ENCODE measurements around the gene P4HB. TPM values are rescaled to one million over a fixed set of nuclear protein-coding genes. Genes with fewer than 3 reads are reported as not detected.

Gene P4HB
- 673 to 727 TPM (median 692 TPM) in 5 replicates for total RNA-seq (2022; extraction: Qiagen RNA extraction)

DNA sequence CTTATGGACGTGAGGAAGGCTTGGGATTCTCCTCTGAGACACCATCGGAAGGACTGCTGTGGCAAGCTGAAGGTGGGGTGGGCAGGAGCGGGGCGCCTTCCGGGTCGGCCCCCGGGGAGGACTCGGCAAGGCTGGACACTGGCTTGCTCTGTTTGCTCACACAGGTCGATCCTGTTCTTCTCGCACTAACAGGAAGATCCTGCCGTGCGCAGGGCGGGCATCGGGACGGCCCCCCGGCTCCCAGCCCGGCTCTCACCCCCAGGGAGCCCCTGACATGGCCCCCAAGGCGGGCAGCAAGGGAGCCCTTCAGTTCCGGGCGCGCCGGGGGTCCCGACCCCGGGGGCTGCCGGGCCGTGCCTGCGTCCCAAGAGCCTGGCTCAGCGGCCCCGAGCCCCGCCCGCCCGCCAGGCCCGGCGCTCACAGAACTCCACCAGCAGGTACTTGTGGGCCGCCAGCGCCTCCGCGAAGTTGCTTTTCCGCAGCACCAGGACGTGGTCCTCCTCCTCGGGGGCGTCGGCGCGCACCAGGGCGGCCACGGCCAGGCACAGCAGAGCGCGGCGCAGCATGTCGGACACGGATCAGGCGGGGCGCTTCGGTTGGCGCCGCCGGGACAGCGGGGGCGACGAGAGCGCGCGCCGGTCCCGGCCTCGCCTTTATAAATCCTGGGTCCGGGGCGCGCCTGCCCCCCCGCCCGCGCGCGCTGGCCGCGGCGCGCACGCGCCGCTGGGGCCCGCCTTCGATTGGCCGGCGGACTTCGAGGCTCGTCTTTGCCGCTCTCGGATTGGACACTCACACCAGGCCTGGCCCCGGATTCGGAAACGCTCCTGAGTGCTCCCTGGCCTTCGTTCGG lies at the start of gene P4HB:
TSS of gene P4HB (minus strand) at position 630 of the 850 bp plus-strand sequence. CDS start at position 566, 64 bp downstream.

DNA sequence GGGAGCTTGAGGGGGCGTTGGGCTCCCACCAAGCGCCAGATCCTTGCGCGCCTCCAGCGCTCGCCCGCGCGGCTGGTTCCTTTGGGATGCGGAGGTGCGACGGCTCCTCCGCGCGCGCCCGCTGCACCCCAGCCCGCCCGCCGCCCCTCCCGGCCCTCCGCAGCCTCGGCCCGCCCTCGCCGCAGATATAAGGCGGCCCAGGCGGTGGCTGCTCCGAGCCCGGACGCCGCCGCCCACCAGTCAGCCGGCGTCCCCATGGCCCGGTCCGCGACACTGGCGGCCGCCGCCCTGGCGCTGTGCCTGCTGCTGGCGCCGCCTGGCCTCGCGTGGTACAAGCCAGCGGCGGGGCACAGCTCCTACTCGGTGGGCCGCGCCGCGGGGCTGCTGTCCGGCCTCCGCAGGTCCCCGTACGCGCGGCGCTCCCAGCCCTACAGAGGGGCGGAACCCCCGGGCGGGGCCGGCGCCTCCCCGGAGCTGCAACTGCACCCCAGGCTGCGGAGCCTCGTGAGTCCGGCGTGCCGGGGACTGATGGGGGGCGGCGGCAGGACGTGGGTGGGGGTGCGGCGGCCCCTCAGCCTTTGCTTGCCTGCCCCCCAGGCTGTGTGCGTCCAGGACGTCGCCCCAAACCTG lies 41.8 kb upstream of the P4HB start, which contains the start of gene NPB:
TSS of gene NPB (plus strand) at position 216 of the 630 bp plus-strand sequence. CDS start at position 256, 40 bp downstream.

DNA sequence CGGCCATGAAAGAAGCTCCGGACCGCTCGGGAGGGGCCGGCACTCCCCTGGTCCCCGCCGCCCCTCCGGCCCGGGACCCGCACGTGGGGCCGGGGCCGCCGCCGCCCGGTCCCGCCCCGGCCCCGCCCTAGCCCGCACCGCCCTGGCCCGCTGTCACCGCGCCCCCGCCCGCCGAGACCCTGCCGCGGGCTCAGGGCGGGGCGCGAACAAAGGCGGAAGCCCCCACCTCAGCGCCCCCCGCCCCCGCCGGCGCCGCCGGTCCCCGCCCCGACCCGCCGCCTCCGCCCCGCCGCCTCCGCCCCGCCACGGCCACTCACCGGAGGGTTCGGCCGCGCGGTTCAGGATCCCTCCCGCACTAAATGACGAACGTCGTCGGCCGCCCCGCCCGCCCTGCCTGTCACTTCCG lies 10.6 kb upstream of the P4HB start, which contains the start of gene ARHGDIA:
TSS of gene ARHGDIA (minus strand) at position 357 of the 406 bp plus-strand sequence. CDS start 1,407 bp downstream, outside the sequence.

DNA sequence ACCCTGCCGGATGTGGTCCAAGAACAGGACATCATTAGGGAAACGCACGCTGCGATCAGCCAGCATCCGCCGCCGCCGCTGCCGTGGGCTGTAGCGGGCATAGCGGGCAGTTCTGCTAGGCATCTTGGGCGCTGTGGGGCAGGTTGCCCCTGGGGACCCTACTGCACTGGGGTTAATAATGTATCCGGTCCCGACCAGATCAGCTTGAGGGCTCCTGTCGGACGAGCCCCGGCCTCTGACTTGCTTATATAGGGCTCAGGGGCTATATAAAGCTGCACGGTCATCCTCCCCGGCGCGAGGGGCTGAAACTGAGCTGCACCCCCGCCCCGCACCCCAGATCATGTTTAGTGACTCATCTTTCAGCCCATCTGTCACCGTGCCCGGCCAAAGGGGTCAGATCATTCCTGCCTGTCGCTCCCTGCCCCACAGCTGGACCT lies 25.5 kb downstream of the P4HB start, which contains the start of gene PPP1R27:
TSS of gene PPP1R27 (minus strand) at position 220 of the 437 bp plus-strand sequence. CDS start at position 123, 97 bp downstream.

DNA sequence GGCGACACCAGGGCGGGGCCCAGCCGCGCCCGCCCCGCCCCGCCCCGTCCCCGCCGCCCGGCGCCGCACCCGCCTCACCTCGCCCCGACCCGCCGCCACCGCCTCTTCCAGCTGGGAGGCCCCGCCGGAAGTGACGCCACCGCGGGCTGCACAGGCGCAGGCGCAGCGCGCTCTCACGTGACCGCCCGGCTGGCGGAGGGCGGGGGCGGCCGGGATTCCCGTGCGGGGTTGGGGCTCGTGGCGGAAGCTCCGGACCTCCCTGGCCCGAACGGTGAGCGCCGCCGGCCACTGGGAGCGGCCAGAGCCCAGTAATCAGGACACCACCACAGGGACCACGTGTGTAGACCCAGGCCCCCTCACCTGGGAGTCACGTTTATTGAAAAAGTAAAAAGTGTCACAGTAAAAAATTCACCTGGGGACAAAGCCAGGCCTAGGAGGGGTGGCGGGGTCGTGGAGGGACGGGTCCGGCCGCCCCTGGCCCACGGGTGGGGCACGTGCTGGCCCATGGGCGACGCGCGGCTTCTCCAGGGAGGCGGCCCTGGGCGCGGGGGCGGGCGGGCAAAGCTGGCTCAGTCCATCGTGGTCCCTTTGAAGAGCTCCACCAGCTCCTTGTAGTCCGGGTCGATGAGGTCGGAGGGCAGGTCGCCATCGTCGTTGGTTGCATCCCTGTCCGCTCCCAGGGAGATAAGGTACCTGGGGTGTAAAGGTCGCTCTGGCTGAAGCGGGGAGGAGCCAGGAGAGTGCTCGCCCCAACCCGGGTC lies 27.0 kb downstream of the P4HB start, which contains the start of gene MCRIP1:
TSS of gene MCRIP1 (minus strand) at position 132 of the 761 bp plus-strand sequence. CDS start 8,785 bp downstream, outside the sequence.

DNA sequence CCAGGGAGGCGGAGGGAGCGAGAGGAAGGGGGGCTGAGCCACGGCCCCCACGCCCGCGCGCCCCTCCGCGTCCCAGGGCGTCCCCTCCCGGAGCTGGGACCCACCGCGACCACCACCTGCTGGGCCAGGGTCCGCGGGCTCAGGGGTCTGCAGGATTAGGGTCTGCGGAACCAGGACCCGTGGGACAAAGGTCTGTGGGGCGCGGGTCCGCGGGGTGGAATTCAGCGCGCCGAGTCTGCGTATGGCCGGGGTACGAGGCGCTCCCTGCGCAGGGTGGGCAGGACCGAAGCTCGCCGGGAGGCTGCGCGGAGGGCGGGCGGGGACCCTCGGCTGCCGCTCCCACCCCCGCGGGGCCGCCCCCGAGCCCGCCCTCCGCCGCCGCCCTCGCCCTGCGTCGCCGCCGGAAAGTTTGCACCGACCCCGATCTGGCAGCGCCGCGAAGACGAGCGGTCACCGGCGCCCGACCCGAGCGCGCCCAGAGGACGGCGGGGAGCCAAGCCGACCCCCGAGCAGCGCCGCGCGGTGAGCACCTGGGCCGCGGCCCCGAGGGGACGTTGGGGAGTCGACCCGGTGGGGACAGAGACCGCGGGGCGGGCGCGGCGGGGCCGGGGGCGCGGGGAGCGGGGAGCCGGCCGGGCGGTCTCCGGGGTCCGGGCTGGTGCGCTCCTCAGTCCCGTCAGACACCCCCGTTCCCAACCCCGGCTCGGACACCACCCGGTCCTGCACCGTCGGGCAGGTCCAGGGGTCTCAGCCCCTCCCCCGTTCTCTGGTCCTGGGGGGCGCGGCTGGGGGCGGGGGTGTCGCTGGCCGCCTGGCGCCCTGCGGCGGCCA lies 56.4 kb downstream of the P4HB start, which contains the start of gene GCGR:
TSS of gene GCGR (plus strand) at position 423 of the 831 bp plus-strand sequence. CDS start 4,869 bp downstream, outside the sequence.

Other genes starting within 250 kb of the P4HB start
- gene NPLOC4, start 223.4 kb downstream of the P4HB start, total RNA-seq (2022; extraction: Qiagen RNA extraction): 89.6 to 96.7 TPM (median 94.0 TPM) in 5 replicates
- gene TSPAN10, start 223.3 kb downstream of the P4HB start, total RNA-seq (2022; extraction: Qiagen RNA extraction): 3.5 to 5.8 TPM (median 5.0 TPM) in 5 replicates
- 1.5 to 2.8 TPM (median 2.4 TPM) in 5 replicates for gene PDE6G, start 204.0 kb downstream of the P4HB start, total RNA-seq (2022; extraction: Qiagen RNA extraction)
- gene OXLD1, start 193.9 kb downstream of the P4HB start, total RNA-seq (2022; extraction: Qiagen RNA extraction): 31.9 to 66.1 TPM (median 60.6 TPM) in 5 replicates
- gene CCDC137, start 193.8 kb downstream of the P4HB start, total RNA-seq (2022; extraction: Qiagen RNA extraction): 58.3 to 69.6 TPM (median 60.1 TPM) in 5 replicates
- gene ARL16, start 176.7 kb downstream of the P4HB start, total RNA-seq (2022; extraction: Qiagen RNA extraction): 44.8 to 49.2 TPM (median 48.3 TPM) in 5 replicates
- gene HGS, start 176.5 kb downstream of the P4HB start, total RNA-seq (2022; extraction: Qiagen RNA extraction): 127 to 207 TPM (median 193 TPM) in 5 replicates
- gene MRPL12, start 157.2 kb downstream of the P4HB start, total RNA-seq (2022; extraction: Qiagen RNA extraction): 223 to 334 TPM (median 303 TPM) in 5 replicates
- 26.6 to 46.9 TPM (median 43.3 TPM) in 5 replicates for gene SLC25A10, start 148.3 kb downstream of the P4HB start, total RNA-seq (2022; extraction: Qiagen RNA extraction)
- gene GCGR, start 56.4 kb downstream of the P4HB start, total RNA-seq (2022; extraction: Qiagen RNA extraction): 0.14 to 0.55 TPM (median 0.34 TPM) in 5 replicates
- gene MCRIP1, start 27.2 kb downstream of the P4HB start, total RNA-seq (2022; extraction: Qiagen RNA extraction): 79.5 to 107 TPM (median 101 TPM) in 5 replicates
- 0.08 to 0.35 TPM (median 0.18 TPM) in 5 replicates for gene PPP1R27, start 25.5 kb downstream of the P4HB start, total RNA-seq (2022; extraction: Qiagen RNA extraction)
- 592 to 701 TPM (median 654 TPM) in 5 replicates for gene ARHGDIA, start 10.8 kb upstream of the P4HB start, total RNA-seq (2022; extraction: Qiagen RNA extraction)
- 167 to 248 TPM (median 232 TPM) in 5 replicates for gene ALYREF, start 31.1 kb upstream of the P4HB start, total RNA-seq (2022; extraction: Qiagen RNA extraction)
- gene ANAPC11, start 31.2 kb upstream of the P4HB start, total RNA-seq (2022; extraction: Qiagen RNA extraction): 185 to 310 TPM (median 289 TPM) in 5 replicates
- 0.33 to 0.67 TPM (median 0.49 TPM) in 5 replicates for gene NPB, start 41.7 kb upstream of the P4HB start, total RNA-seq (2022; extraction: Qiagen RNA extraction)
- 14.1 to 18.1 TPM (median 16.6 TPM) in 5 replicates for gene PCYT2, start 50.9 kb upstream of the P4HB start, total RNA-seq (2022; extraction: Qiagen RNA extraction)
- gene SIRT7, start 57.6 kb upstream of the P4HB start, total RNA-seq (2022; extraction: Qiagen RNA extraction): 27.2 to 45.6 TPM (median 41.6 TPM) in 5 replicates
- gene MAFG, start 67.2 kb upstream of the P4HB start, total RNA-seq (2022; extraction: Qiagen RNA extraction): 23.3 to 32.3 TPM (median 28.5 TPM) in 5 replicates
- 68.3 to 88.4 TPM (median 85.4 TPM) in 5 replicates for gene PYCR1, start 76.8 kb upstream of the P4HB start, total RNA-seq (2022; extraction: Qiagen RNA extraction)
- gene MYADML2, start 86.7 kb upstream of the P4HB start, total RNA-seq (2022; extraction: Qiagen RNA extraction): not detected in 5 replicates
- gene NOTUM, start 100.7 kb upstream of the P4HB start, total RNA-seq (2022; extraction: Qiagen RNA extraction): 0.18 to 0.55 TPM (median 0.34 TPM) in 5 replicates
- gene ASPSCR1, start 117.1 kb upstream of the P4HB start, total RNA-seq (2022; extraction: Qiagen RNA extraction): 20.1 to 29.2 TPM (median 26.5 TPM) in 5 replicates
- 135 to 206 TPM (median 183 TPM) in 5 replicates for gene CENPX, start 162.3 kb upstream of the P4HB start, total RNA-seq (2022; extraction: Qiagen RNA extraction)
- gene LRRC45, start 162.8 kb upstream of the P4HB start, total RNA-seq (2022; extraction: Qiagen RNA extraction): 8.9 to 17.5 TPM (median 12.8 TPM) in 5 replicates
- gene RAC3, start 171.1 kb upstream of the P4HB start, total RNA-seq (2022; extraction: Qiagen RNA extraction): 24.9 to 43.1 TPM (median 39.9 TPM) in 5 replicates
- 65.2 to 110 TPM (median 102 TPM) in 5 replicates for gene DCXR, start 177.2 kb upstream of the P4HB start, total RNA-seq (2022; extraction: Qiagen RNA extraction)
- gene RFNG, start 191.3 kb upstream of the P4HB start, total RNA-seq (2022; extraction: Qiagen RNA extraction): 16.5 to 26.6 TPM (median 25.1 TPM) in 5 replicates
- 108 to 148 TPM (median 138 TPM) in 5 replicates for gene GPS1, start 191.4 kb upstream of the P4HB start, total RNA-seq (2022; extraction: Qiagen RNA extraction)
- 73.5 to 153 TPM (median 133 TPM) in 5 replicates for gene DUS1L, start 205.3 kb upstream of the P4HB start, total RNA-seq (2022; extraction: Qiagen RNA extraction)
- 112 to 154 TPM (median 145 TPM) in 5 replicates for gene FASN, start 237.7 kb upstream of the P4HB start, total RNA-seq (2022; extraction: Qiagen RNA extraction)